Muscle layer of colon (tissue), 2 donors: ENCODE results near the gene OXER1.

ENCODE experiments used
- H3K27ac ChIP-seq: one replicate; pipeline ENCODE4 v1.7.0; 2013; ENCODE audit warnings: low read depth, mild to moderate bottlenecking, low read length, moderate library complexity
- H3K27me3 ChIP-seq, 2 donors: one replicate each; pipeline ENCODE4 v1.7.0; 2013; ENCODE audit warnings: low read length in 2 of 2, mild to moderate bottlenecking in 2 of 2; ENCODE audit not compliant: insufficient read depth in 2 of 2, control insufficient read depth in 1 of 2
- H3K36me3 ChIP-seq: one replicate; pipeline ENCODE4 v1.7.0; 2013; ENCODE audit warnings: mild to moderate bottlenecking, low read length; ENCODE audit not compliant: insufficient read depth
- H3K4me1 ChIP-seq: one replicate; pipeline ENCODE4 v1.7.0; 2013; ENCODE audit warnings: mild to moderate bottlenecking, low read length; ENCODE audit not compliant: insufficient read depth
- H3K4me3 ChIP-seq, 2 donors: one replicate each; pipeline ENCODE4 v1.7.0; 2013; ENCODE audit warnings: low read length in 2 of 2, low read depth in 1 of 2, mild to moderate bottlenecking in 1 of 2, moderate library complexity in 1 of 2
- H3K9ac ChIP-seq: one replicate; pipeline ENCODE4 v1.7.0; 2013; ENCODE audit warnings: low read length
- H3K9me3 ChIP-seq: one replicate; pipeline ENCODE4 v1.7.0; 2013; ENCODE audit warnings: mild to moderate bottlenecking, low read length
- donor health status: abdominal sarcoma.
- donor health status: Adenocarcinoma of cecum.

OXER1 gene

GRCh38 chr2:42713920-42714319, 50.0 kb downstream of the OXER1 start:
- Histone ChIP-seq H3K9ac (no peak overlapping the region), H3K27ac (no peak overlapping the region), H3K4me1 (no peaks in the 10 kb centered on the region), H3K27me3 (no peaks in the 10 kb centered on the region), H3K36me3 (peaks cover 4% of the 10 kb centered on the region), H3K9me3 (no peaks in the 10 kb centered on the region), H3K4me3 (no peak overlapping the region)

- Histone ChIP-seq H3K9me3 (no peaks in the 10 kb centered on the region), H3K4me3 (no peak overlapping the region), H3K27ac (no peak overlapping the region), H3K9ac (no peak overlapping the region), H3K4me1 (no peaks in the 10 kb centered on the region), H3K36me3 (peaks cover 14% of the 10 kb centered on the region), H3K27me3 (no peaks in the 10 kb centered on the region)
Measured at GRCh38 chr2:42712934-42713333, 51.0 kb downstream of the OXER1 start.
